ENCODE data around the gene TTC7B.

The TTC7B gene

DNA sequence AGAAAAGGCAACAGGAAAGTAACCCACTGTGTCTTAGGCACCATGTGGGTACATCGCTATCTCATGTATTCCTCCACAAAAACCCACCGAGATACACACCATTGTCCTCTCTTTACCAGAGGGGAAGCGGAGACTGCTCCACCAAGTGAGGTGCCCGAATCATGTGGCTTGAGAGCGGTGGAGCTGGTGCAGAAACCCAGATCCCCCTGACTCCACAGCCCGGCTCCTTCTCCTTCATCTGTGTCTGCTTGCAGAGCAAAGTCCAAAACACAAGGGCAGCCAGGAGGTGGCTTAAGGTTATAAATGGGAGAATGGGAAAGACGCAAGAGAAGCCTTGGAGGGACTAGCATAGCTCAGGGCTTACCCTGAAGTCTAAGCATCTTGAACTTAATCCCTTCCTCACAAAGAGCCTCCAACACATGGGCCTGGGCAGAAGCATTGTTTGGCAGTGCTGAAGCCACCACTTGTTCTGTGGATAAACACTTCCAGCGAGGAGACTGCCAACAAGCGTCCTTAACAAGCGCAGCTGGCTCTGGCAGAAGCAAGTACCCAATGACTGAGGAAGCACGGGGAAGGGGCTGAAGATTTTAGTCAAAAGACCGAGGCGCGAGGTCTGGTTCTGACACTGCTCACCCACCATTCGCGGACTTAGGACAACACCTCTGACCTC lies 83.0 kb downstream of the TTC7B start:
- DNase-seq = no peak

DNA sequence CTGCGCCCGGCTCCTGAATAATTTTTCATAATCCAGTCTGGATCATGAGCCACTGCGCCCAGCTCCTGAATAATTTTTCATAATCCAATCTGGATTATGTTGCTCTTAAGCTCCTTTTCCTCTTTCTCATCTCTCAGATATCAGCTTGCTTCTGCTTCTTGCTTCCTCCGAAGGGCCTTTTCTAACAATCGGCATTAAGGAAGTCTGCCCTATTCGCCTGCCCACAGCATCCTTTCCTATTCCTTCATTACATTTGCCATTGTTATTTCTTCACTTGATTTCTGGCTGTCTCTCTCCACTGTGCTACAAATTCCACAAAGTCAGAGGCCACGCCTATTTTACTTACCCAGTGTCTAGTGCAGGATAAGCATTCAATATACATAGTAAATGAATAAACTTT lies 83.5 kb downstream of the TTC7B start:
- no peak for DNase-seq

DNA sequence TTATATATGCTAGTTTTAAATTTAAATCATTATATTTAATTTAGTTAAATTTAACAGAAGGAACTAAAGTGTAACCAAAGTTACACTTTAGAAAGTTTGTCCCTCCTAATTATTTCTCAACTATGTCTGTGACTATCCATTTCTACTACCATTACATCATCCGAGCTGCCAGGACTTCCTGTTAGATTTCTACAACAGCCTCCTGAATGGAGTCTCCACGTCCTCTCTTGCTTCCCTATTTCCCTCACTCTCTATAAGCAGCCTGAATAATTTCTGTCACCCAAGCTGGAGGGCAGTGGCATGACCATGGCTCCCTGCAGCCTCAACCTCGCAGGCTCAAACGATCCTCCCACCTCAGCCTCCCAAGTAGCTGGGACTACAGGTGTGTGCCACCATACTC lies 84.1 kb downstream of the TTC7B start:
- no peak for DNase-seq

DNA sequence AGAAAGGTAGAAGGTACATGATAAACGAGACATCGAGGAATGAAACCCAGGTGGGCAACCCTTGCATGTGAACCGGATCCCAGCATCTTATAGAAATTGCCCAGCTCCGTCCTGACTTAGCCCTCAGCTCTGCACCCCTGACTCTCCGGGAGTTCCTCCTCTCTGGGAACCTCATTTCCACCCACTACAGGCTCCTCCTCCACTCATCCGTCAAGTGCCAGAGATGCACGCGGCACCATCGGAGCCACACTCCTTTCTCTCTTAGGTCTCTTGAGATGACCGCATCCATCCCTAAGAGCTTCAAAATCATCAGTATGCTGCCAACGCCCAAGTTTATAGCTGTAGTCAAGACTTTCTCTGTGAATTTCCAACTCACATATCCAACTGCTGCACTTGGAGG lies 84.7 kb downstream of the TTC7B start:
- DNase-seq = no peak

DNA sequence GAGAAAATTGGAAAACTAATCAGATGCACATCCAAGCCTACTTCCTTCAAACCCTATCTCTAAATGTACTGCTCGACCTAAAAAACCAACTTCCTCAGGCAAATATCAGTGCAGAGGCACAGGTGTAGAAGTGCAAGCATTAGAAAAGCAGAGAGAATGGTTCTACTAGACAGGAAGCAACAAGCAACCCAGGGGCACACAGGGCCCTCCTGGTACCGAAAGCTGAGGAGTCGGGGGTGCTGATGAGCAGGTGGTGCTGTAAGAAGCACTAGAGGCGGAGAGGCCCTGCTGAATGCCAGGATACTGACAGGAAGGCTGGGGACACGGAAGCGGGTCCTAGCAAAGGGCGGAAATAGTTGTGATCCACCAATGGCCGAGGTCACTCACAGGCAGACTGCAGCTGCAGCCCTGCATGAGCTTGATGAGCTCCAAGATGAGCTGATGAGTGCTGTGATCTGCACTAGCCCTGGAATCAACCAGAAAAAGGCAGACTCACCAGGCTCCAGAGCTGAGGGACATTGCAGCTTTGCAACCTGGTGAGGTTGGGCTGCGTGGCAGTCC lies 85.9 kb downstream of the TTC7B start:
- DNase-seq = no peak

DNA sequence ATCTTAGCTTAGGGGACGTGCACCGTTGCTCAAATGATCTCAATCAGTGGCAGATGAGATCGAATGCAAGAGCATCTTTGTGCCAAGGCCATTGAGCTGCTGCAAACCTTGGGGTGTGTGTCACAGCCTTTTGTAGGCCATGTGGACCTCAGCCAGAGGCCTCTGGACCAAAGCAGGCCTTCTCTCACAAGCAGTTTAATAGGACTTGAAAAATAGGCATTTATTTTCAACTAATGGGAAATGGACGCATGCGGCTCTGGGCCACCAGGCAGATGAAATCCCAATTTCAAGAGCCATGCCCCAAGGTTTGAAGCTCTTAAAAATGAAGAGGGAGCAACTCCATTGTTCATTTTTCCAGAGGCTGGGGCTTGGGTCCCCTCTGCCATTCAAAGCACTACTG lies 87.3 kb downstream of the TTC7B start:
- no peak for DNase-seq

DNA sequence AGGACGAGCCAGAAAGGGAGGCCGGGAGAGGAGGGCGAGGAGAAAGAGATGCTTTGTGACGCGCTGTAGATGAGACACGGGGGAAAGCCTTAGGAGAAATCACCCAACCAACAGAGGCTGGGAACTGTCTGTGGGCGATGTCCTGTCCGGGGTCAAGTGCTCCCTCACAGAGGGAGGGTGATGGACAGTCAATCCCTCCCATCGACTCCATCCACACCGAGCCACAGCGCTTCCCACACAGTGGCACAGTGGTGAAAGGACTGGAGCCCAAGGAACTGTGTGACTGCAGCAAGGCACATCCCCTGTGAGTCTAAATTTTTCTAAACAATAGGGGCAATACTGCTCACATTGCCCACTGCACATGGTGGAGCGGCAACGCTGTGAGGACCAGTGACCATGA lies 89.1 kb downstream of the TTC7B start:
- no peak for DNase-seq

DNA sequence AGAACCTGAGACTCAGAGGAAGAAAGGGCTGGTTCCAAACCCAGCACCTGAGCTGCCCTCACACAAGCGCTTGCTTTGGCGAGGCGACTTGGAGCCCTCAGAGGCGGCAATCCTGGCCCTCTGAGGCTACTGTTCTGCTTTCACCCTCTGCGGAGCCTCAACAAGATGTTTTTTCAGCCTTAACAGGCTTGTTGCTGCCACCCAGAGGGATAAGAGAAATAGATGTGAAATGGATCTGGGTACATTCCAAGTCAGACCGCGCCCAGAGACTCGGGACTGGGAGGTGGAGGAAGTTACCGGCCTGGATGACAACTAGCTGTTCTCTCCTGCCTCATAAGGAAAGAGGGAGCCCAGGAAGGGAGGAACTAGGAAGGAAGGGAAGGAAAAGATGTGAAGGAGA lies 89.6 kb downstream of the TTC7B start:
- no peak for DNase-seq

DNA sequence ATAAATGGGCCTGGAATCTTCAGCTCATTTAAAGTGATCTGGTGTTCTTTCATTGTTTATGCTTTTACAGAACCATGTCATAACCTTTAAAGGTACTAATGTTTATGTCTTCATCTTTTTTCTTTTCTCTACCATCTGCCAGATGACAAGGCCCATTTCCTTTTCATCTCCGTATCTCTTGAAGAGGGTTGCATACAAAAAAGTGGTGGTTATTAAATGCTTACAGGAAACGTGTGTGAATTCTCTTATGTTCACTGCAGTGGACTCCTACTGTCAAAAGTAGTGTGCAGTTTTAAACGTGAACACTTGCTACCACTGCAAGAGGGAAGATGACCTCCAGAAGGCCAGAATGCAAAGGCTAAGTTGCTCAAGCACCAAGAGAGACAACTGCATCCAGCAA lies 91.4 kb downstream of the TTC7B start:
- DNase-seq = no peak

DNA sequence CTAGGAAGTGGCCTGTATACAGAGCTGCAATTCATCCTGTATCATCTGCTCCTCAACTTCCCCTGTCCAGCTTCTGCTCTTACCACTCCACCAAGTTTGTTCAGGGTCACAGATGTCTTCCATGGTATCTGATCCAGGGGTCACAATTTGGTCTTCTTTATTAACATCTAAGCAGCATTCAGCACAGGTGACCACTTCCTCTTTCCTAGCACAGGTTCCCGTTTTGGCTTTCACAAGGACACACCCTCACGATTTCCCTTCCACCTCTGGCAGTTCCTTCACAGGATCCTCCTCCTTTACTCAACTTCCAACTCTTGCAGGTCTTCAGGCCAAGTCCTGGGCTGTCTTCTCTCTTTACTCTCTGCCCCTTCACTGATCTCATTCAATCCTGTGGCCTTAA lies 93.6 kb downstream of the TTC7B start:
- no peak for DNase-seq

DNA sequence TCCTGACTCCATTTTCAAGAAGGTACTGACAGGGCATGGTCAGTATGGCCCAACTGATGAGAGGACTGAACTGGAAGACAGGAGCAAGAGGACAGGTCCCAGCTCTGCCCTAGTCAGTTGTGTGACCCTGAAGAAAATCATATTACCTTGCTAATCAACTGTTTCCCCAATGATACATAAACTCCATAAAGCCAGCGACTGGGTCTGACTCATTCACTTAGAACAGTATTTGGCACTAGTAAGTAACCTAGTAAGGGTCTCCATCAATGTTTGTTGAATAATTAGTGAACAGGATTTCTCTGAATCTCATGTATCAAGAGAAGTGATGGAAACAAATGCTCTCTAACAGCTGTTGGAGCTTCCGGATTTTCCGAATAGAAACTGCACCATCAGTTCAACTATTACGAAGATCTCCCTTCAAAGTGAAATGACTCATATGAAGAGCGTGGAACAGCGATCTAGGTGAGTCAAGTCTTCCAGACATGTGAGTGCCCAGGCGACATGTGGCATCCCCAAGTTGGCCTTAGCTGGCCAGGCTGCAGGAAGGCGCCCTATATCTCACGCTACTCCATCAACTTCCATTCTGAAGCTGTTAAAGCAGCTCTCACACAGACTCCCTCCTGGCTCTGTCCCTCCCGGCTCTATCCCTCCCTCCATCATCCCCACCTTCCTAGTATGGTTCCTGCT lies 94.5 kb downstream of the TTC7B start:
- DNase-seq = no peak

DNA sequence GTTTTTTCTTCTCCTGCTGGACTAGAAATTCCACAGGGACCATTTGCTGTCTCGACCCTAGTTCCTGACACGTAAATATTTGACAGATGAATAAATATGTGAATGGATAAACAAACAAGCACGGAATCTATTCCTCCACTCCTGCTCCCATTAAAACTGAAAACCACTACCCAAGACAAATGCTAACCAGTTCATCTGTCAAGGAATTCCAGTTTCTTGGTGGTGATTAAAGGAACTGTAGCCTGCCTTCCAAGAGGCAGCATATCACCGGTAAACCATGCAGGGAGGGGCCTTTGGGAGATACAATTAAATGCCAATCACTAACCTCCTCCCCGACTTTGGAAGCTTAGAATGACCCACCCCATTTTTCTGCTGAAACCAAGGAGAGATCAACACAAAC lies 95.4 kb downstream of the TTC7B start:
- DNase-seq = no peak

DNA sequence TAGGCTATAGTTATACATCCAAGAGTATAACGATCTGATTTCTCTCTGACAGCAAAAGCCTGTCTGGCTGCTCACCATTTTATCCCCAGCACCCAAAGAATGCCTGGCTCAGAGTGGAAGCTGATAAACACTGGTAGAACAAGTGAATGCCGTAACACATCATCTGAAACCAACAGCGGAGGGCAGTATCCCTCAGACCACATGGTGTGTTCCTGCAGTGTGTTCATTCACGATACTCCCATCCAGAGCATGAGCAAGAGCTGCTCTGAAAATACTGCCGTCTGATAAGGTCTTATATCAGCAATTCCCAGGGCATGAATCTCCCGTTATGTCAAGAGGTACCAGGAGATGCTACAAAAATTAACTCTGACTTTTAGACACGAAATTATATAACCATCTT lies 95.9 kb downstream of the TTC7B start:
- DNase-seq = no peak

DNA sequence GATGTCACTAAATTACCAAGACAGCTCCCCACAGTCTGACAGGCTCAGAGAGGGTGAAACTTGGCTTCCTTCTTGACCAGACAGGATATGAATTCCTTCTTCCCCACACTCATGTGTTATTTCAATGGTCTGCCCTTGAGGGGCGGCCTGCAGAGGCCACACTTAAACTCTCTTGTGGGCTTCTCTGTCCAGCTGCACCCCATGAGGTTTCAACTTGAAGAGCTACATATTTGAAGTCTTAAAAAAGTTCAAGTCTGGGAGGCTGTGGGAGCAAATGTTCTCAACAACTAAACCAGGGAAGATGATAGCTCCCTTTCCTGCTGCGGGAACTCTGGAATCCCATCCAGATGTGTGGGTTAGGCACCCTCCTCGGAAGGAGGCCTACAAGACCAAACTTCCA lies 98.3 kb downstream of the TTC7B start:
- DNase-seq = no peak

DNA sequence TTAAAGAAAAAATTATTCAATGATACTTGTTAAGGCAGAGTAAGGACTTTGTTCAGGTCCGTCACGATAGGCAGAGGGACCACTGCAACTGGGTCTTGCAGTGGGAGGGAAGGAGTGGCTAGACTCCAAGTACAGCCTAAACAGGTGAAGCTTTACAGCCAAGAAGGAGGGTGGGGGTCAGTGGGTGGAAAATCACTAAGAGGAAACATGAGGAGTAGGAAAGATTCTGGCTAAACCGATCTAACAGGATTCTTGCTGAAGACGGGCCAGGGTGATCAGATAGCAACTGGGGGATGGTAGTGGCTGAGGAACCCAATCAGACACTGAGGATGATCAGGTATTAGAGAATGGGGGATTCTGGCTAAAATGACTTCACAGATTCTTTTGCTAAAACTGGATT lies 100.2 kb downstream of the TTC7B start:
- DNase-seq = no peak

DNA sequence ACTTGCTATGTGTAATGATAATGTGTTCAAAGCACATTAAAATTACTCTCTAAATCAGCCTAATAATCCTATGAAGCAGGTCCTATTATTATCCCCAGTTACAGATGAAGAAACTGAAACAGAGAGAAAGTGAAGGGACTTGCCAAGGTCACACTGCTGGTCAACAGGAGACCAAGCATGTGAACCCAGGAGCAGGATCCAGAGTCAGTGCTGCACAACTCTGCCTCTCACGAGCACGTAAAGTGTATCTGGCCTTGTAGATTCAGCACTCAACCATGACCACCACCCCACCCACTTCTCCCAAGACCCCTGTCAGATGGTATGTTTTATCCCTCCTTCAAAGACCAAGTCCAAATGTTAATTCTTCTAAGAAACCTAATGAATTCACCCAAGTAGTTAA lies 100.7 kb downstream of the TTC7B start:
- no peak for DNase-seq

DNA sequence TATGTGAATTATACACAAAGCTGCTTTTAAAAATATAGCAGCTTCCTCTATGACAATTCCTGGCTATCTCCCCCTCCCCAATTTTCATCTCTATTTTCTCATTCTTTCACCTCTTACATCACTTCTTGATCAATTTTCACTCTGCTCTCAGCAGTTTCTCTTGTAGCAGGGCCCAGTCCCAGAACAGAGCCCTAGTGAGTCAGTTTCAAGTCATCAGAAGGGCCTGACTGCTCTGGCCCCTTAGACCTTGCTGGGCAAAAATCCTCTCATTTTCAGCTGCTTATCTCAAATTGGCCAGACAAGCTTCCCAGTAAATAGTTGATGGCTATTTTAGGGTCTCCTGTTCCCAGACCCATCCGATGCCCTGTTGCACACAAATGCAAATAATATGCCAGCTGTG lies 101.4 kb downstream of the TTC7B start:
- no peak for DNase-seq

DNA sequence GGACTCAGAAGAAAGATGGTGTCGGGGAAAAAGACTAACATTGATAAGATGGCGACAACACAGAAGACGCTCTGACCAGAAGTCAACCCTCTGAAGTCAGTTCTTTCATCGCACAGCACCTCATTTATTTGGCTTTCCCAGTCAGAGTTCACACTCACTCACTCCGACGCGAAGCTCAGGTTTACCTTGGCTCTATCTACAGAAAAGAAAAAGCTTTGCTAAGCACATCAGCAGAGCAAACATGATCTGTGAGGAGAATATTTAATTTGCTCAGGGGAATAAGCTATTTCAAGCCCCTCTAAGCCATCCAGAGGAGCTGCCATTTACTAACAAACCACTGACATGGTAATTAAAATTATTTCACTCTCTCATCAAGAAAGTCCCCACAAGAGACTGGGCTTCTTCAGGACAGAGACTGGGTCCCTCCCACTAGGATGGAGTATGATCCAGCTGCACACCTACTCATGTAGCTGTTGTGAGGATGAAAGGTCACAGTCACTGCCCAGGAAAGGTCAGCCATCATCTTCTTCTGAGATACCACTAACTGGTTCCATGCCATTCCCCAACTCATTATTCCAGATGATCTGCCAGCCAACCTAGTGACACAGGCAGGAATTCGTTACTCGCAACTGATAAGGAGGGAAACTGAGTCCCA lies 111.4 kb downstream of the TTC7B start:
- no peak for DNase-seq

DNA sequence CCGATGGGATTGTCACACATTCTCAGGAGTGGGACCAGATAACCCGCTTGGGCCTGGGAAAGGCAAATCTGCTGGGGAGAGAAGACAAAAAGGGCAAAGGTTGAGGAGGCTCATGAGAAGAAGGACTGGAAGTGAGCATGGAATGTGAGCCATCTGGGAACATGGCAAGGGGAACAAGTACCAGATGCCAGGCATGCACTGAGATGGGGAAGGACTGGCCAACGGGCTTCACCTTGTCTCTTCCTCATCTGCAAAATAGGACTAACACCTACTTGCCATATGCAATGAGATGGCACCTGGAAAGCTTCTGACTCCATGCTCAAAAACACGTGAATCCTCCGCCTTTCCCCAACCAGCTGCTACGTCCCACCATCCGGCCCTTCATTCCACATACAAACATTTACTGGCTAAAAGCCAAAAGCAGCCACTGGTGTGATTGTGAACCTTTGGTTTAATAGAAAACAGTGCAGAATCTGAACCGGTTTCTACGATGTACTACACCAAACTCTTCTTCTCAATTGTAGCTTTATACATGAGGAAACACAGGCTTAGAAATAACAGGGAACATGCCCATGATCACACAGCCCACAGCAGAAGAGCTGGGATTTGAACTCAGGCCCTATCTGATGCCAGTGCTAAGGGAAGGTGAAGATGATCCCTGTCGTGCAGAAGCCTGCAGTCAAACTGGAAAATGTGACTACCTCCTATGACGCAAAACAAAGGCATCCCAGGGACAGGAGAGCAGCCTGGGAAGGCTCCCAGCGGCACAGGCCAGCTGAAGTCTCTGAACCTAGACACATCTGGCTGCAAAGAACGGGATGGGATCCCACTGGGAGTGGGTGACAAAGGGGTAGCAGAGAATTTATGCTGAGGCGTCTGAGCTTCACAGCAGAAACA lies 112.1 kb downstream of the TTC7B start:
- no peak for DNase-seq

DNA sequence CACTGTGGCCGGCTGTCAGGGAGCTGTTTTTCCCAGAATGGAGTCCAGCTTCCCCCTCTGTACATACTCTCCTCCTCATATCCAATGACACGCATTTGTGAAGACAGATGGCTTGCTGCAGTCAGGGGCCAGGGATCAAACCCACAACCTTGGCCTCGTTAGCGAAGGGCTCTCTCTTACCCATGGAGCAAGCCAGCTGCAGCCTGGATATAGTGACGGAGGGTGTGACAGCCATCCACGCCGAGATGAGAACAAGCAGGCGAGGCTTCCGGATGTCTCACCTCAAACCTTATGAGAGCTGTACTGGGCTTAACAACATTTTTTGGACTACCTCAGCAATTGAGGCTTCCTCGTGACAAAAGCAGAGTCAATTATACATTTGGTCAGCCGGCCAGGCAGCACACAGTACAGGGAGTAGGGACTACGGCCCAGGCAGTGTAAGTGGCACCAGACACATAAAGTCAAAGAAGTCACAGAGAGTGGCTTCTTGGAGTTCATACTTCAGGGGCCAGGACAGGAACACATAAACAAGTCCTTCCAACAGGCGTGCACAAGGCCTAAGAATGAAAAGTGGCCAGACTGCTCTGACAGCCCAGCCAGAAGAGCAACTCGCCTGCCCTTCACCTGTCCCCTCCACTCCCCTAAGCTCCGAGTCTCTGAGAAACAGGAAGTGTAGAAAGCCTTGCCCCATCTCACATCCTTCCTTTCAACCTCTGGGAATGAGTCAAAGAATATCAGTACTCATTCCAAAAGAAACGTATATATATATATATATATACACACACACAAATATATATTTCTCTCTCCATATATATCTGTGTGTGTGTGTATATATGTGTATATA lies 115.1 kb downstream of the TTC7B start:
- DNase-seq = no peak

DNA sequence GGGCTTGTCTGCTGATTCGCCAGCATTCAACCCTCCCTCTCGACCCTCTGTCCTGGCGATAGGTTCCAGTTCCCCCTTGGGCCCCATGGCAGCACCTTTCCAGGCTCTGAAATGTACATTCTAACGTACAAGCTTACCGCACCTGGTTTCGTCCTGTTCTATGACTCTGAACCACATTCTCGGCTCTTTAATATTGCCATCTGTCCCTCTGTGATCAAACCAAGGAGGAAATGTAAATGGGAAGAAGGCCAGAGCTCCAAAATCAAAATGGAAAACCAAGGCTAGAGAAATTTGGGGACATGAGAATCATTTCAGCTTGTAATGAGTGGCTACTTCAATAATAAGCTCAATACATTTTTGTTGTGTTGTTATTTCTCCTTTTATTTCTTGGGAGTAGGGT lies 117.2 kb downstream of the TTC7B start:
- DNase-seq = no peak

DNA sequence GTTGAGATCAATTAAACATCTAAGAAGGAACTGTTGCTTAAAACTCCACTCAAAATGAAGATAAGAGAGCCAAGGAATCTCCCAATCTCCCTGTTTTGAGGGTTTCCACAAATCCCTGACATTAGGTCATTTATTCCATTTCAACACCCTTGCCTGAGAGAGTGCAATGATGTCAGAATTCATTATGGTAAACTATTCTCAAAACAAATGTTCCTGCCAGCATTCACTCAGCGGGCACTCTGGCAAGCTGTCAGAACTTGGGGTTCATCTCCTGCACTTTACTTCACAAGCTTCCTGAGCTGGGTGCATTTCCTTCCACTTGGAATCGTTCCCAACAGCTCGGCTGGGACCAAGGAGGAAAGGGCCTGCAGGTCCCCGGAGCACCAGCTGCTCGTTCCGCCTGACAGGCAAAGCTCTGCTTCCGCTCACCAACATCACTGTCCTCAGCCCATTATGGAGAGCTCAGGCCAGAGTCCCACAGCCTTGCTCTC lies 117.8 kb downstream of the TTC7B start:
- DNase-seq = peak; percentile 58
